Measurements from ENCODE around the gene SP9.

Gene SP9

GRCh38 chr2:174334781-174335251 is at the start of gene SP9:
Gene SP9 (plus strand): TSS chr2:174334954. CDS start chr2:174335093, 139 bp downstream.
- DNase-seq = peak; percentile 67

GRCh38 chr2:174286172-174286571 is 48.6 kb upstream of the SP9 start:
- DNase-seq = no peak

- no peak for DNase-seq
Measured at GRCh38 chr2:174292908-174293307, 41.8 kb upstream of the SP9 start.

GRCh38 chr2:174300114-174300513 is 34.6 kb upstream of the SP9 start:
- DNase-seq = no peak

GRCh38 chr2:174312581-174313234 is 22.0 kb upstream of the SP9 start:
- DNase-seq = no peak

- no peak for DNase-seq
Measured at GRCh38 chr2:174322149-174322548, 12.6 kb upstream of the SP9 start.

GRCh38 chr2:174322746-174323145 is 12.0 kb upstream of the SP9 start:
- DNase-seq = no peak

GRCh38 chr2:174324530-174324929 is 10.2 kb upstream of the SP9 start:
- no peak for DNase-seq

GRCh38 chr2:174325373-174326160 is 9.2 kb upstream of the SP9 start:
- no peak for DNase-seq

- DNase-seq = peak; percentile 14
Measured at GRCh38 chr2:174326161-174327020, 8.4 kb upstream of the SP9 start.

- no peak for DNase-seq
Measured at GRCh38 chr2:174327021-174327840, 7.5 kb upstream of the SP9 start.

- no peak for DNase-seq
Measured at GRCh38 chr2:174327841-174328113, 7.0 kb upstream of the SP9 start.

- no peak for DNase-seq
Measured at GRCh38 chr2:174328114-174328960, 6.4 kb upstream of the SP9 start.

- DNase-seq = no peak
Measured at GRCh38 chr2:174328961-174329715, 5.6 kb upstream of the SP9 start.

GRCh38 chr2:174330945-174331594 is 3.7 kb upstream of the SP9 start:
- no peak for DNase-seq

- DNase-seq = no peak
Measured at GRCh38 chr2:174331595-174332216, 3.0 kb upstream of the SP9 start.

- DNase-seq = peak; percentile 23
Measured at GRCh38 chr2:174332217-174332963, 2.4 kb upstream of the SP9 start.

- DNase-seq = no peak
Measured at GRCh38 chr2:174333017-174333371, 1.8 kb upstream of the SP9 start.
